ENCODE results near the gene TFCP2.

The TFCP2 gene

DNA sequence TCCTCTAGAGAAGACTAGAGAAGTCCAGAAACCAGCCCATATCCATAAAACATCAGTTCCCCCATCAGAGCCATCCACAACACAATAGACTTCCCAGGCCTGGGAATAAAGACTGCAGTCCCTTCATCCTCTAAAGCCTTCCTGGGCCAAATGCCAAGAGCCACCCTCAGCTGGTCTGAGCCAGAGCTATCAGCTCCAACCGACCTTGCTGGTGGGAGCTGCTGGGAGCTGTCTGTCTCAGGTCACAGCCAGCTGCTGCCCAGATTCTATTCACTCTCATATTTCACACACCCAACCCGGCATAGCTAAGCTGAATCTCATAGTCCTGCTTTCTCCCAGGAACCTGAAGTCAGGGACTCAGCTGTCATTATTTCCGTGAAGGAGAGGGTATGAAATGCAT lies 10.9 kb upstream of the TFCP2 start:
- TF ChIP-seq, protein P1, sequence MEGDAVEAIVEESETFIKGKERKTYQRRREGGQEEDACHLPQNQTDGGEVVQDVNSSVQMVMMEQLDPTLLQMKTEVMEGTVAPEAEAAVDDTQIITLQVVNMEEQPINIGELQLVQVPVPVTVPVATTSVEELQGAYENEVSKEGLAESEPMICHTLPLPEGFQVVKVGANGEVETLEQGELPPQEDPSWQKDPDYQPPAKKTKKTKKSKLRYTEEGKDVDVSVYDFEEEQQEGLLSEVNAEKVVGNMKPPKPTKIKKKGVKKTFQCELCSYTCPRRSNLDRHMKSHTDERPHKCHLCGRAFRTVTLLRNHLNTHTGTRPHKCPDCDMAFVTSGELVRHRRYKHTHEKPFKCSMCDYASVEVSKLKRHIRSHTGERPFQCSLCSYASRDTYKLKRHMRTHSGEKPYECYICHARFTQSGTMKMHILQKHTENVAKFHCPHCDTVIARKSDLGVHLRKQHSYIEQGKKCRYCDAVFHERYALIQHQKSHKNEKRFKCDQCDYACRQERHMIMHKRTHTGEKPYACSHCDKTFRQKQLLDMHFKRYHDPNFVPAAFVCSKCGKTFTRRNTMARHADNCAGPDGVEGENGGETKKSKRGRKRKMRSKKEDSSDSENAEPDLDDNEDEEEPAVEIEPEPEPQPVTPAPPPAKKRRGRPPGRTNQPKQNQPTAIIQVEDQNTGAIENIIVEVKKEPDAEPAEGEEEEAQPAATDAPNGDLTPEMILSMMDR (IDR thresholded peaks at IDR 0.05) = no peak

DNA sequence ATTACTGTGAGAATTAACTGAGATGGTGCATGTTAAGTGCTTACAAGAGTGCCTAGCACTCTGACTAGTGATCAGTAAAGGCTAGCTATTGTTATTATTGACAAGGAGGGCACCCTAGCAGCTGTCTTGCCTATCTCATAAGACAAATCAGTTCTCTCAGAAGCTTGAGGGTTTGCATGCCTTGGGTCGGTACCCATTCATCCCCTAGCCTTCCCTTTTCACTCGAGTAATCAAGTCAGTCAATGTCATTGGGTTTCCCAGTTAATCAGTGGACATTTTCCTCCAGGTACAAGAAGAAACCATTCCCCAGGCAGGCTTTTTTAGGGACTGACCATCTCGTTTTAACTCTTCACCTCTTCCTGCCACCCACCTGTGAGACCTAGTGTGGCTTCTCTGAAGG lies 10.4 kb upstream of the TFCP2 start:
- TF ChIP-seq, protein P1 (IDR thresholded peaks at IDR 0.05) = no peak

DNA sequence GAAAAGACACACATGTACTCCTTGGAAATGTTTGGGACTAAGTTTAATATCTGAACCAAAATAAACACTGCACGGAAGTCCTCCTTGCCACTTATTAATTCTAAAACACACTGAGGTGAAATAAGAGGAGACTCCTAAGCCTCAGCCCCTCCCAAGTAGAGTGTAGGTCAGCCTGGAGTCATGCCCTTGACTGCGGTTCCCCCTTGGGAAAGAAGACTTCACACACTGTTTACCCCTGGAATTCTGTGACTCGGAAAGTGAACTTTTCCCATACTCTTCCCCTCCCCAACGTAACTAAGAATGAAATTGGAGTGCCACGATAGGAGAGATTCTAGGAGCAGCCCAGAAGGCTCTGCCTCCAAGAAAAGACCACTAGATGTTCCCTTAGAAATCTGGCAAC lies 8.6 kb upstream of the TFCP2 start:
- TF ChIP-seq, protein P1 (IDR thresholded peaks at IDR 0.05) = no peak

DNA sequence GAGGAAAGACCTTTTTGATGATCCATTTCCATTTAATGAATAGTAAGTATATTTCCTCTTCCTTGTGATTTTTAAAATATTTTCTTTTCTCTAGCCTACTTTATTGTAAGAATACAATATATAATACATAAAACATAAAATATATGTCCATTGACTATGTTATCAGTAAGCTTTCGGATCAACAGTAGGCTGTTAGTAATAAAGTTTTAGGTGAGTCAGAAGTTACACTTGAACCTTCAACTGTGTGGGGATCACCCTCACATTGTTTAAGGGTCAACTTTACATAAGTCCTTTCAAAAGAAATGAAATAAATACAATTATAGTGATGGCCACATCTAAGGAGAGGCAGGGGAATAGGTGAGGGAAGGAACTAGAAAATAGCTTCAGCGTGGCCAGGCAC lies 5.0 kb upstream of the TFCP2 start:
- TF ChIP-seq, protein P1 (IDR thresholded peaks at IDR 0.05) = no peak

DNA sequence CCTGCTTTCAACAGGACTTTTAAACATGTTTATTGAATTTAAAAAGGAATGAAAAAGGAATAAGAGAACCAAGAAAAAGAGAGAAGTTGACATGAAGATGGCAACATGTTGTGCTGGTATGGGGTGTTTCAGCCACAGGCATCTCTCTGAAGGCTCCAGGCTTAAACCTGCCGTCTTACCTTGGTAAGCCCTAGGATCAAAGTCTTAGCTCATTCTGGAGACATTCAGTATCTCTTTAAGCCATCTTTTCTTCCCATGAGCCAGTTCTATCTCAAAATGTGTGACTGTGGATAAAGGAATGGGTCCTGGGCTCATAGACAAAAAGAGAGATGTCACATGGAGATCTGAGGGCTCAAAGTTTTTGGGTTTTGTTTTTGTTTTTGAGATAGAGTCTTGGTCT lies 1.6 kb upstream of the TFCP2 start:
- TF ChIP-seq, protein P1 (IDR thresholded peaks at IDR 0.05) = no peak

DNA sequence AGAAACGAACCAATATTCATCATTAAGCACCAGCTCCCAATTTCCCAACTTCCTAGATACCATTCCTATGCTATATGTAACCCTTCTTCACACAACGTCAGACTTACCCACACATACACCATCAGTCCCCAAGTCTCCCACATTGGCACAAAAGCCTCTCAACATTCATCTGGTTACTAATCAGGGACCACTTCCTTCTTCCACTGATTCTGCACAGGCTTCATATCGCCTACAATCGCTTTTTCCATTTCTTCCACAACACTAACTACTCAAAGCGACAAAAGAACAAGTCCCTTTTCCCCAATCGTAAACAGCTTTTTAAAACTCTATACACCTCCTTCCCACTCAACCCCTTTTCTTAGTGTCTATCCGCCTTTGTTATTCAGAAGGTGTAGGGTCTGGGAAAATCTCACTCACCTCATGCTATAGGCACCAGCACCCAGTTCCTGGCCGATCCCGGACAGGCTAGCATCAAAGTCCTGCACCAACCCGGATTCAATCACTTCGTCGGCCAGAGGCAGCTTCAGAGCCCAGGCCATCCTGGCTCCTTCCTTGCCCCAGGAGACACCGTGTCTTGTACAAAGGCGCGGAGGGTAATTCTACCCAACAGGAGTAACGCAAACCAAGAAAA lies 936 bp downstream of the TFCP2 start:
- TF ChIP-seq, protein P1 (IDR thresholded peaks at IDR 0.05) = no peak

DNA sequence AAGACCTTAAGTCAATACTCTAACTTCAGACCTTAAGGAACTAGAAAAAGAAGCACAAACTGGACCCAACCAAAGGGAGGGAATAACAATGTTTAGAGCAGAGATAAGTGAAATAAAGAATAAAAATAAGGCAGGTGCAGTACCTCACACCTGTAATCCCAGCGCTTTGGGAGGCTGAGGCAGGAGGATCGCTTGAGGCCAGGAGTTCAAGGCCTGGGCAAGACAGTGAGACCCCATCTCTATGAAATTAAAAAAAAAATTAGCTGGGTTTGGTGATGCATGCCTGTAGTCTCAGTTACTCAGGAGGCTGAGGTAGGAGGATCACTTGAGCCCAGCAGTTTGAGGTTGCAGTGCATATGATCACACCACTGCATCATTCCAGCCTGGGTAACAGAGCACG lies 9.1 kb downstream of the TFCP2 start:
- TF ChIP-seq, protein P1 (IDR thresholded peaks at IDR 0.05) = no peak

DNA sequence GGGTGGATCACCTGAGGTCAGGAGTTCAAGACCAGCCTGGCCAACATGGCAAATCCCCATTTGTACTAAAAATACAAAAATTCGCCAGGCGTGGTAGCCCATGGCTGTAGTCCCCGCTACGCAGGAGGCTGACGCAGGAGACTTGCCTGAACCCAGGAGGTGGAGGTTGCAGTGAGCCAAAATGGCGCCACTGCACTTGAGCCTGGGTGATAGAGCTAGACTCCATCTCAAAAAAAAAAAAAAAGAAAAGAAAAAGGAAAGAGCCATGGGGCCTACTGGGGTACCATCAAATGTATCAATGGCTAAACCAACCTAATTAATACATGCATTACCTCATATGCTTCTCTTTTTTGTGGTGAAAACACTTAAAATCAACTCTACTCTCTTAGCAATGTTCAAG lies 10.7 kb downstream of the TFCP2 start:
- TF ChIP-seq, protein P1 (IDR thresholded peaks at IDR 0.05) = no peak

Measured in LNCAP (cell line).